Neural progenitor cell (in vitro differentiated cells): ENCODE data around the gene BMS1. TPM values are rescaled to one million over a fixed set of nuclear protein-coding genes. Genes with fewer than 3 reads are reported as not detected.
"Not testable (repeated sequence)": the region's sequence is repeated elsewhere in the genome, so short reads cannot be mapped to it uniquely, and the experiment has no call there.

Experiments used
- DNase-seq: peaks from one replicate; pipeline ENCODE4 v3.0.0-alpha.2; 2016; ENCODE audit warnings: low spot score
- H2AFZ ChIP-seq: fragments of 200-600 bp; sonication (generic); replicated peaks from 2 replicates; pipeline ENCODE4 v1.6.1; 2016; ENCODE audit warnings: antibody characterized with exemption
- H3F3A ChIP-seq: fragments of 200-600 bp; sonication (generic); 2 replicates; pipeline ENCODE4 v1.6.1; 2016; ENCODE audit warnings: antibody characterized with exemption, low read depth
- H3K27ac ChIP-seq: fragments of 200-600 bp; sonication (generic); 2 replicates; pipeline ENCODE4 v1.5.1; 2016; ENCODE audit warnings: mild to moderate bottlenecking
- H3K27me3 ChIP-seq: fragments of 200-600 bp; sonication (generic); 2 replicates; pipeline ENCODE4 v1.6.1; 2016; ENCODE audit warnings: mild to moderate bottlenecking, moderate library complexity
- H3K36me3 ChIP-seq: fragments of 200-600 bp; sonication (generic); 2 replicates; pipeline ENCODE4 v1.5.1; 2016
- H3K4me1 ChIP-seq: fragments of 200-600 bp; sonication (generic); 2 replicates; pipeline ENCODE4 v1.6.1; 2016; ENCODE audit warnings: mixed run types
- H3K4me2 ChIP-seq: fragments of 200-600 bp; sonication (generic); 2 replicates; pipeline ENCODE4 v1.6.1; 2016
- H3K4me3 ChIP-seq: fragments of 200-600 bp; sonication (generic); 2 replicates; pipeline ENCODE4 v1.5.1; 2016
- H3K79me2 ChIP-seq: fragments of 200-600 bp; sonication (generic); 2 replicates; pipeline ENCODE4 v1.6.1; 2016; ENCODE audit warnings: low read depth
- H3K9ac ChIP-seq: fragments of 200-600 bp; sonication (generic); 2 replicates; pipeline ENCODE4 v1.6.1; 2016
- H3K9me3 ChIP-seq: fragments of 200-600 bp; sonication (generic); 2 replicates; pipeline ENCODE4 v1.5.1; 2016; ENCODE audit warnings: low read depth
- H4K20me1 ChIP-seq: fragments of 200-600 bp; sonication (generic); 2 replicates; pipeline ENCODE4 v1.6.1; 2016; ENCODE audit warnings: low read depth
- H3K27ac Mint-ChIP-seq: 3 replicates; pipeline ENCODE4 v1.8.0; 2021; ENCODE audit warnings: mixed read lengths
- H3K27me3 Mint-ChIP-seq: 2 replicates; pipeline ENCODE4 v1.8.0; 2022; ENCODE audit warnings: low read depth, mild to moderate bottlenecking, inconsistent platforms, moderate library complexity, mixed read lengths; ENCODE audit not compliant: insufficient read depth
- H3K36me3 Mint-ChIP-seq: 3 replicates; pipeline ENCODE4 v1.8.0; 2021; ENCODE audit warnings: mixed read lengths
- H3K4me1 Mint-ChIP-seq: 3 replicates; pipeline ENCODE4 v1.8.0; 2021; ENCODE audit warnings: mixed read lengths
- H3K4me3 Mint-ChIP-seq: 3 replicates; pipeline ENCODE4 v1.8.0; 2021; ENCODE audit warnings: mild to moderate bottlenecking, moderate library complexity, mixed read lengths
- H3K9me3 Mint-ChIP-seq: 3 replicates; pipeline ENCODE4 v1.8.0; 2020; ENCODE audit warnings: mixed read lengths
- CTCF ChIP-seq: fragments of 200-600 bp; sonication (generic); IDR thresholded peaks from 2 replicates; pipeline ENCODE4 v1.5.1; 2017; ENCODE audit warnings: antibody characterized with exemption, mild to moderate bottlenecking
- EZH2 ChIP-seq: fragments of 200-600 bp; sonication (generic); IDR thresholded peaks from 2 replicates; pipeline ENCODE4 v1.6.1; 2017; ENCODE audit warnings: antibody characterized with exemption, mild to moderate bottlenecking, moderate library complexity
- EZH2phosphoT487 ChIP-seq: fragments of 200-600 bp; sonication (generic); IDR thresholded peaks from 2 replicates; pipeline ENCODE4 v1.6.1; 2017; ENCODE audit warnings: antibody characterized with exemption
- total RNA-seq: library from RNA; depleted of rRNA; stranded (reverse); fragments of >200 nt; gene quantifications from 2 replicates; pipeline ENCODE4 v1.2.3, GENCODE V29; 2015; ENCODE audit warnings: low replicate concordance

Gene BMS1
- total RNA-seq, 1 donor from 2014 or later, result 34.5 TPM

- Histone ChIP-seq H3K4me1 (no peaks in the 10 kb centered on the region), H3K27ac (no peak overlapping the region), H3K4me2 (no peak overlapping the region), H3K79me2 (no peaks in the 10 kb centered on the region), H2AFZ (no peak overlapping the region), H4K20me1 (no peaks in the 10 kb centered on the region), H3K36me3 (no peaks in the 10 kb centered on the region), H3F3A (no peaks in the 10 kb centered on the region), H3K9ac (no peak overlapping the region), H3K9me3 (no peaks in the 10 kb centered on the region), H3K27me3 (no peaks in the 10 kb centered on the region), H3K4me3 (no peak overlapping the region)
- Mint-ChIP-seq H3K9me3 (no peaks in the 10 kb centered on the region), H3K36me3 (no peaks in the 10 kb centered on the region), H3K27ac (no peak overlapping the region), H3K4me3 (no peak overlapping the region), H3K4me1 (peaks cover 9% of the 10 kb centered on the region), H3K27me3 (no peaks in the 10 kb centered on the region)
- TF ChIP-seq EZH2phosphoT487, result no peak
- no peak for TF ChIP-seq EZH2
- TF ChIP-seq CTCF, result no peak
- no peak for DNase-seq
Measured at GRCh38 chr10:42859256-42859655, 76.7 kb downstream of the BMS1 start.

GRCh38 chr10:42860016-42860415, 77.4 kb downstream of the BMS1 start:
- not testable (repeated sequence) for H3K9me3 Mint-ChIP-seq

GRCh38 chr10:42862801-42863200, 80.2 kb downstream of the BMS1 start:
- not testable (repeated sequence) for H3K79me2 ChIP-seq, H3K9ac ChIP-seq, H3K4me2 ChIP-seq, H3K27ac Mint-ChIP-seq, H3K4me3 ChIP-seq, H3F3A ChIP-seq, H3K27me3 Mint-ChIP-seq, H3K9me3 Mint-ChIP-seq, DNase-seq, H3K36me3 ChIP-seq, H3K4me3 Mint-ChIP-seq, H4K20me1 ChIP-seq, H2AFZ ChIP-seq, H3K9me3 ChIP-seq, H3K36me3 Mint-ChIP-seq, H3K4me1 ChIP-seq, H3K27ac ChIP-seq
- peaks cover 15% of the 10 kb centered on the region for H3K27me3 ChIP-seq
- H3K4me1 Mint-ChIP-seq, result peaks cover 15% of the 10 kb centered on the region

More at GRCh38 chr10:42860016-42860415, 77.4 kb downstream of the BMS1 start:
- peaks cover 12% of the 10 kb centered on the region for H3K4me1 Mint-ChIP-seq
- H3K4me2 ChIP-seq, H3K4me3 ChIP-seq, H3K27ac Mint-ChIP-seq, DNase-seq, H3K36me3 Mint-ChIP-seq, H3K79me2 ChIP-seq, H4K20me1 ChIP-seq, H3K27ac ChIP-seq, H3F3A ChIP-seq, H2AFZ ChIP-seq, H3K4me1 ChIP-seq, H3K36me3 ChIP-seq, H3K9me3 ChIP-seq, H3K4me3 Mint-ChIP-seq, H3K27me3 ChIP-seq, H3K27me3 Mint-ChIP-seq, H3K9ac ChIP-seq: not testable (repeated sequence)

GRCh38 chr10:42864575-42864974, 82.0 kb downstream of the BMS1 start:
- Mint-ChIP-seq H3K4me1 (peaks cover 15% of the 10 kb centered on the region), H3K27ac (no peak overlapping the region), H3K9me3 (no peaks in the 10 kb centered on the region), H3K4me3 (no peak overlapping the region), H3K27me3 (peaks cover 6% of the 10 kb centered on the region), H3K36me3 (no peaks in the 10 kb centered on the region)
- TF ChIP-seq CTCF (peak; percentile 47), EZH2 (no peak), EZH2phosphoT487 (no peak)
- Histone ChIP-seq H3K4me3 (no peak overlapping the region), H3K27me3 (peaks cover 15% of the 10 kb centered on the region), H3K4me1 (no peaks in the 10 kb centered on the region), H3K27ac (no peak overlapping the region), H3K9me3 (no peaks in the 10 kb centered on the region), H3F3A (no peaks in the 10 kb centered on the region), H3K79me2 (no peaks in the 10 kb centered on the region), H2AFZ (no peak overlapping the region), H3K4me2 (no peak overlapping the region), H3K36me3 (no peaks in the 10 kb centered on the region), H4K20me1 (no peaks in the 10 kb centered on the region), H3K9ac (no peak overlapping the region)
- DNase-seq, result peak; percentile 44
